GM12892 (cell line): ENCODE measurements around the gene PNPLA8.
"Not testable (repeated sequence)": the region's sequence is repeated elsewhere in the genome, so short reads cannot be mapped to it uniquely, and the experiment has no call there.

ENCODE experiments used
- DNase-seq: peaks from one replicate; pipeline ENCODE4 v3.0.0; 2011; ENCODE audit not compliant: insufficient read length
- FAIRE-seq: peaks from 2 replicates; lab custom pipeline; 2011; peaks lifted over from hg19 to GRCh38; lab: Jason Lieb, UNC
- POLR2A ChIP-seq: IDR thresholded peaks from 2 replicates; pipeline ENCODE4 v1.6.1; 2011; ENCODE audit warnings: low read depth, low read length, control low read depth
- POLR2AphosphoS5 ChIP-seq: IDR thresholded peaks from 2 replicates; pipeline ENCODE4 v1.6.1; 2011; ENCODE audit warnings: low read depth, low read length, control low read depth
- TAF1 ChIP-seq: IDR thresholded peaks from 2 replicates; pipeline ENCODE4 v1.6.1; 2011; ENCODE audit warnings: low read depth, mild to moderate bottlenecking, control low read depth, low read length, borderline replicate concordance

The PNPLA8 gene

DNA sequence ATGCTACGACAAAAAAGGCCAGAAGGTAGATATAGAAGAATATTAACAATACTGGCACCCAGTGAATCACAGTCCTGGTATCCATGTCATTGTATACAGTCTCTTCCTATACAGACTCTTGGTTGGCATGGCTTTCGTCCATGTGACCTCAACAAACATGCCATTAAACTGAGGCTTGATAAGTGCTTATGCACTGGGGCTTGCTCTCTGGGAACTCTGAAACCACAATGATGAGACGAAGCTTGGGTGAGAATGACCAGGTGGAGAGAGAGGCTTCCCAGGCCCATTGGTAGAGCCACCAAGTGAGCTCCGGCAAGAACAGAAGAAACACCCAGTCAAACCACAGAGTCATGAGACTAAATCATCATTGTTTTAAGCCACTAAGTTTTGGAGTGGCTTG, 33.2 kb downstream of the PNPLA8 start:
- no peak for DNase-seq
- no peak for FAIRE-seq
- TF ChIP-seq TAF1 (no peak), POLR2AphosphoS5 (no peak), POLR2A (no peak)

DNA sequence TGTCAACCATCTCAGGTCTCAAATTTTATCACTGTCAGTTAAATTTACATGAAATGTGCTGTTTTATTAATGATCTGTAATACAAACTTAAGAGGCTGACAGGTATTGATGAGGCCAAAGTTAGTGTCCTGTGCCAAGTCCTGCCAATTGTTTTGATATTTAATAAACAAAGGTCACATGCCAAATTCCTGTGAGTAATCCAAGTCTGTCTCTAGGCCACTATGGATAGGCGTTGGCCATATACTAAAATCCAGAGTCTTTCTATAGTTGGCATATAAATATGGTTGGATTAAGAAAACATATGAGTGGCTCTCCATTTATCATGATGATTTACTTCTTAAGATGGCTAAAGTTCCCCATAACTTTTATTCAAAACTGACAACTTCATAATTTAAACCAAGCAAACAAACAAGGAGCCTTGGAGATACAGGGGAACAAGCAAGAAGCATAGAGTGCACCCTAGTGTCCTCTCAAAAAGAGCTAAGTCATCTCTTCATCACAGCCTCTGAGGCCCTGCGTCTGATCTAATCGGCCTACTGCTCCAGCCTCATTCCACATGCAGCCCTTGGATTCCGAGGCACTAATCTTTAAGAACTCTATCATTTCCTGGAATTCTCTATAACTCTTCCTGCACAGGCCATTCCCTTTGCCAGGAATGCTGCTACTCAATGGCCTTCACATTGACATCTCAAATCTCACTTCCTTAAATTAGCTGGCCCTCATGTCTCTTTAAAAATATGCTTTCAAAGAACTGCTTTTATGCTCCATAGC, 37.0 kb downstream of the PNPLA8 start:
- FAIRE-seq, result no peak
- TF ChIP-seq POLR2A (no peak), POLR2AphosphoS5 (no peak), TAF1 (no peak)
- DNase-seq, result no peak

DNA sequence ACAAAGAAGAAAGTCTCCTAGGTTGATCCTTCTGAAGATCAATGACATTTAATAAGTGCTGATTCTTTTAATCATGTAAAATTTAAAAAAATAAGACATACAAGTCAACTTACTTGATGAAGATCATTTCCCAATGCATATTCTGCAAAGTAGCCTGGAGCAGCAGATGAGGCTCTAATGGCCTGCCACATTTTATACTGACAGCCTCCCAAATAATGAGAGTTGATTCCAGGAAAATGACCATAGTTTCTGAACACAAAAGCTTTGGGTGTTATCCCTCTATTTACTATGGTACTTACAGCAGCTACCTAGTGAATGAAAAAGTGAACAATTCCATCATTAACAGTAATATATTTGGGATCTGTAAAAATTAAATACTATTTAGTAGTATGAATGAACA, 38.3 kb downstream of the PNPLA8 start:
- FAIRE-seq (no peak), DNase-seq (no peak)
- TF ChIP-seq POLR2AphosphoS5, result no peak

DNA sequence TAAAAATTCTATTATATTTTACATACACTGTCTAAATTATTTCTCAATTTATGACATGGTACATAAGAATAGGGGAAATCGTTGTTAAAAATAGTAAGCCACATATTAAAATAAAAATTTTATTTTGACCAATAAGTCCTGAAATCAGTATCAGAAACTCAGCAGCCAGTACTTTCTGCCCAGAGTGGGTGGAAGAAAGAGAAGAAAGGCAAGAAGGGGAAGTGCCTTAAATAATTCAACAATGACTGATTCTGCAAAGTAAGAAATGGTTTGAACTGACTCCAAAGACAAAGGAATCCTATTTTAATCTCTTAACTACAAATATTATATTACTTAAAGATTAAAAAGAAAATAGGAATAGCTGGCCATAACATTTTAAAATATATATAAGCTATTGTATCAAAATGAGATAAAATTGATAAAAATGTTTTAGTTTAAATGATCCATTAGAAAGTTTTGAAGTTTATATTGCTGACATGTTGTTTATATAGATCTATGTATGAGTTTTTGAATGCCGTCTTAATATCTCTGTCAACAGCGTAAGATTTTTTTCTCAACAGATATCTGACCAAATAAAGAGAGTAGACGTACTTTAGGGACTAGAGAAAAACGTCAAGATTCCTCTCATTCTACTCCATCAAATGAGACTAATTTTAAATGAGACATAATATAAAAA, 39.5 kb downstream of the PNPLA8 start:
- TF ChIP-seq POLR2A (no peak), TAF1 (no peak), POLR2AphosphoS5 (no peak)

DNA sequence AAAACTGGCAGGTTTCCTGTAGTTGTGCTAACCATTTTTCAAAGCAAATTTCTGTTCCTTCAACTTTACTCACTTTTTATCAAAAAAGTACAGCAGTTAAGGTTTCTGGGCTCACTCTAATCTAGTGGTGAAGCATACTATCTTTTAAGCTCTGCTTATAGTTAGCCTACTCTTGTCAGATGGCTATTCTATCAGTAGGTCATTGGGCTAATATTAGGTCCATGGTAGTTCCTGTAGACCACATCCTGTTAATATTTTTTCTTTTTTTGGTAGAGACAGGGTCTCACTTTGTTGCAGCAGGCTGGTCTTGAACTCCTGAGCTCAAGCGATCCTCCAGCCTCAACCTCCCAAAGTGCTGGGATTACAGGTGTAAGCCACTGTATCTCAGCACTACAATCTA, 41.8 kb downstream of the PNPLA8 start:
- no peak for FAIRE-seq
- no peak for TF ChIP-seq TAF1
- TF ChIP-seq POLR2A, result no peak
- TF ChIP-seq POLR2AphosphoS5, result no peak
- no peak for DNase-seq

More for the DNA sequence above, 39.5 kb downstream of the PNPLA8 start:
- FAIRE-seq (no peak), DNase-seq (no peak)

DNA sequence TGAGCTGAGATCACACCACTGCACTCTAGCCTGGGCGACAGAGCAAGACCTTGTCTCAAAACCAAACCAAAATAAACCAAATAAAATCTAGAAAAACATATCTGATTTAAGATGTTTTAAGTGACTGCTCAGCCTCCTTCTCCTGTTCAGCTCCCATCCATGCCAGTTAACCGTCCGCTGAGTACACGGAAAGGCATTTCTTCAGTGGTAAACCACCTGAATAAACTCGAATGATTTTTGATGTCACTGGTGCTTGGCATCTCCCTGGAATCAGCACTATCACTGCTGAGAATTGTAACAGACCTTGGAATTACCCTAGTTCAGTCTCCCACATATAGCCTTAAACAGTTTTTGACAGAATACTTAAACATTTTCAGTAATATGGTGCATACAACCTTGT, 45.6 kb downstream of the PNPLA8 start:
- TF ChIP-seq POLR2A (no peak), POLR2AphosphoS5 (no peak), TAF1 (no peak)
- FAIRE-seq (no peak), DNase-seq (no peak)

DNA sequence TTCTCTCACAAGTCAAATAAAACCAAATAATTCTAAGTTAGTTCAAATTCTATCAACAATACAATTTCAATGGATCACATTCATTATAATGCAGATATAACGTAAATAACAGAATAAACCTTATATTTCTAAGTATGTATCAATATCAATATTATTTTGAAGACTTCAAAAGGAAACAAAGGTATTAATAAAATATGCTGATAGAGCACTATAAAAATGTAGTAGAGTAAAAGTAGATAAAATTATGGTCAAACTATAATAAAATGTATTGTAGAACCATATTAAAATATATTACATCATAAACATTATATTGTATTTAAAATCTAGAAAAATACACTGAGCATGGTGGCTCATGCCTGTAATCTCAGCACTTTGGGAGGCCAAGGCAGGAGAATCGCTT, 46.2 kb downstream of the PNPLA8 start:
- DNase-seq (no peak), FAIRE-seq (no peak)
- no peak for TF ChIP-seq POLR2AphosphoS5
- no peak for TF ChIP-seq POLR2A
- TF ChIP-seq TAF1, result no peak

DNA sequence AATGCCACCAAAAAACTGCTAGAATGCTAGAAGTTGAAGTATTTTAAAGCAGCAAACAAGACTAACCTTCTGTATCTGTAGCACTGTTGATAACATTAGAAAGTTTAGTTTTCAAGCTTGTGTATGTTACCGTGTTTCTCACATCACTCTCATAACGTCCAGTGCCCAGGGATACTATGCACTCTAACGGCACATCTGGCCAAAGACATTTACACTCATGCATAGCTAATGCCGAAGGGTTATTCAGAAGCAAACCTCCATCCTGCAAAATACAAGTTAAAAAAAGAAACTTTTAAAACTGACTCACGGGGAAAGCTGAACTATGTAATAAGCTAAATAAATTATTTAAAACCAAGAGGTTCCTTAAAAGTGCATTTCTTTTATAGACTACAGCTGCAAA, 46.8 kb downstream of the PNPLA8 start:
- DNase-seq (no peak), FAIRE-seq (no peak)
- no peak for TF ChIP-seq TAF1
- TF ChIP-seq POLR2AphosphoS5, result no peak

DNA sequence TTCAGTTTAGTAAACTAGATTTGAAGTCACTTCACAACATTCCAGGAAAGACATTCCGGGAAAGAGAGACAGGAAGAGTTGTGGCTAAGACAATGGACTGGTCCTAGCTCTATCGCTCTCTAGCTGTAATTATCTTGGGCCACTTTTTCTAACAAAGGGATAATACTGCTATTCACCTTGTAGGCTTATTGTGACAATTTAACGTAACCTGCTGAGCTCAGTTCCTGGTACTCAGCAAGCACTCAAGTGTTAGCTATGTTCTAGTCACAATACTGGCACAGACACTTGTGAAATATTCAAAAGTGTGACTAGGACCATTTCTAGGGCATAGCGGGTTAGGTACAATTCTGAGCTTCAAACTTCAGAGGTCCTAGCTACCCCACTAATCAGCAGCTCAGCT, 57.7 kb downstream of the PNPLA8 start:
- TF ChIP-seq POLR2A (no peak), TAF1 (no peak), POLR2AphosphoS5 (no peak)
- no peak for DNase-seq
- no peak for FAIRE-seq

DNA sequence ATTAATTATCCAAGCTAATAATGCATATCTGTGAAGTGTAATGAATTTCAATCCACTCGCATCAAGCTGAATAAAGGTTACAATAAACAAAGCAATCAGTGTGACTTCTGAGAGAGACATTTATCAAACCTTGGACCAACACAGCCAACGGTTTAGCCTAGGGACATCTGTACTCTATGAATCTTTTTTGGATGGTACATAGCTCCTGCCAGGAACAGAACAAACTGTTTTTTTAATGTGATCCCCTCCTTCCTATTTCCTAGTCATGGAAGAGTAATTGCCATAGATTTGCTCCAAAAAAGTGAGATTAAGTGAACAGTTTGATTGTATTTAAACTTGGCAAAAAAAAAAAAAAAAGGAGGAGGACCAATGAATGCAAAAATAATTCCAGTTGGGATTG, 58.5 kb downstream of the PNPLA8 start:
- DNase-seq (no peak), FAIRE-seq (no peak)
- TF ChIP-seq POLR2A (no peak), POLR2AphosphoS5 (no peak), TAF1 (no peak)

DNA sequence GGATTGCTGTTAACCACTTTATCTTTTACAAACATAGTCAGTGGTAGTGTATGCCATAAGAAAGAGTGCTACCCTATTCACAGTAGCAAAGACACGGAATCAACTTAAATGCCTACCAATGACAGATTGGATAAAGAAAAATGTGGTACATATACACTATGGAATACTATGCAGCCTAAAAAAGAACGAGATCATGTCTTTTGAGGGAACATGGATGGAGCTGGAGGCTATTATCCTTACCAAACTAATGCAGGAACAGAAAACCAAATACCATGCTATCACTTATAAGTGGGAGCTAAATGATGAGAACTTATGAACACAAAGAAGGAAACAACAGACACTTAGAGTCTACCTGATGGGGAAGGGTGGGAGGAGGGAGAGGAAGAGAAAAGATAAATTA, 59.6 kb downstream of the PNPLA8 start:
- not testable (repeated sequence) for FAIRE-seq, DNase-seq

DNA sequence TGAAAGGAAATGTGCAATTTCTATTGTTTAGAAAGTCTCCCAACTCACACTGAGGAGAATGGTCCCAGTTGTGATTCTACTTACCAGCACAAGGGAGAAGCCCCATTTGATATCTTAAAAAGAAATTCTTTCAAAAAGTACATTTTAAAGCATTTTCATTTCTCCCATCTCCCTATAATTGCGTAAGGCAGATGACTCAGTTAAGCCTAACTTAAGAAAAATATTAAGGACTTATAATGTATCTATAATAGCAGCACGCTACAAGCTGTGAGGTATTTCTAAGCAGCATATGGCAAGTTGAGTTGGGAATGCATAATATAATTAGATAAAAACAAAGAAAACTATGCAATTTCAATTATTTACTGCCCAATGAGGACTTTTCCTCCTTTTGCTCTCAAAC, 61.2 kb downstream of the PNPLA8 start:
- no peak for TF ChIP-seq POLR2AphosphoS5
- no peak for TF ChIP-seq TAF1
- DNase-seq (no peak), FAIRE-seq (no peak)

DNA sequence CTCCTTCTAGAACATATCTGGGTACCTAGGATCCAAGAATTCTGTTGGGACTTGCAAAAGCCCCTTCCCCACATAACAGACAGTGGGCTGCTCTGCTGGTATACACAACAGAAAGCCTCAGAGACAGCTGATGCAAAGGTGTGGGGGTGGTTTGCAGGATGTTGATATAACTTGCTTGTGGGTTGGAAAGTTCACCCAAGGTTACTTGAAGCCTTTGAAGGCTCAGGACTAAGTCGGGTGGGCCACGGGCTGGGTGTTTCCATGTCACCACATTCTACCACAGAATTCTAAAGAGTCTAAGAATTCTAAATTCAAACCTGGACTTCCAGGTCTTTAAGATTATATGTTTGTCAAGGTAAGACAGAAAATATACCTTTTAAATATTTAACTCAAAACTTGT, 62.3 kb downstream of the PNPLA8 start:
- no peak for DNase-seq
- TF ChIP-seq POLR2A (no peak), TAF1 (no peak), POLR2AphosphoS5 (no peak)
- peak; percentile 66 for FAIRE-seq
